HG03095 (cell line): Measurements from ENCODE around the gene RTN4RL1.
"Not testable (repeated sequence)": the region's sequence is repeated elsewhere in the genome, so short reads cannot be mapped to it uniquely, and the experiment has no call there.

ENCODE experiments used
- ATAC-seq: cut with Tn5 transposase; IDR thresholded peaks from one replicate; pipeline ENCODE4 v1.9.1; 2021; ENCODE audit warnings: moderate library complexity; ENCODE audit not compliant: unreplicated experiment

The RTN4RL1 gene

GRCh38 chr17:2025622-2026309 is 632 bp upstream of the RTN4RL1 start:
- no peak for ATAC-seq

GRCh38 chr17:2024572-2025219 is 438 bp downstream of the RTN4RL1 start:
- ATAC-seq: no peak

DNA sequence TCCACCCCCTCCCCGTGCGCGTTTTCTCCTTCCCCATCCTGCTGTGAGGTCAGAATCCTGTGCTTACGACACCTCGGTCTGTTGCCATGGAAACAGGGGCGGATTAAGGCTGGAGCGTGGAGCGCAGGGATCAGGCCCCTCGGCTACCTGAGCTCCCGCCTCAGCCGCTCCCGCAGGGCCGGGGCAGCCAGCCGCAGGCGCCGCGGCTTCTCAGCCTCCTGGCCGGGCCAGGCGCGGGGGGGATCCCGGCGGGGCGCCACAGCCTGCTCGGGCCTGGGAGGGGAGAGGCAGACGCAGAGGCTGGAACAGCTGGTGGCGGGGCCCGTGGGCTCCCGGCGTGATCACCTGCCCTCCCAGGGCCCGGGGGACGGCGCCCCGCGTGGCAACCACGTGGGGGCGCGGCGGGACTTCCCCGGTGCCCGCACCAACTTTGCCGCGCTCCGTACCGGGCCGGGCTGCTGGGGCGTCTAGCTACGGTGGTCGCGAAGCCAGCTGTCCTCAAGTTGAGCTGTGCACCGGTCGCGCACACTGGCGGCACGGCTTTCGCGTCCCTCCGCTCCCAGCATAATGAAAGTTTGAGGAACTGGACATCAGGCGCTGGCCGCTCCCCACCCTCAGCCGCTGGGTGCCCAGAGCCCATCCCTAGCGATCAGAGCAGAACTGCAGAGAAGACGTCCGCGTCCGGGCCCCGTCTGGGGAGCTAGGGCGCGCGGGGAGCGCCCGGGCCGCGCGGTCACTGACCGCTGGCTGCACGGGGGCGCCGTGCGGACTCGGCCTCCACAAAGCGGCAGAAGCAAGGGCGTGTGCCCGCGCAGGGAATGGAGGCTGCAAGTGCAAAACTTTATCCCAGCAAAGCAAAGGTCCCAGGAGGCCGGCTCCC is 1.2 kb downstream of the RTN4RL1 start:
- no peak for ATAC-seq

- ATAC-seq: no peak
Observed at GRCh38 chr17:2023256-2023655, 1.9 kb downstream of the RTN4RL1 start.

DNA sequence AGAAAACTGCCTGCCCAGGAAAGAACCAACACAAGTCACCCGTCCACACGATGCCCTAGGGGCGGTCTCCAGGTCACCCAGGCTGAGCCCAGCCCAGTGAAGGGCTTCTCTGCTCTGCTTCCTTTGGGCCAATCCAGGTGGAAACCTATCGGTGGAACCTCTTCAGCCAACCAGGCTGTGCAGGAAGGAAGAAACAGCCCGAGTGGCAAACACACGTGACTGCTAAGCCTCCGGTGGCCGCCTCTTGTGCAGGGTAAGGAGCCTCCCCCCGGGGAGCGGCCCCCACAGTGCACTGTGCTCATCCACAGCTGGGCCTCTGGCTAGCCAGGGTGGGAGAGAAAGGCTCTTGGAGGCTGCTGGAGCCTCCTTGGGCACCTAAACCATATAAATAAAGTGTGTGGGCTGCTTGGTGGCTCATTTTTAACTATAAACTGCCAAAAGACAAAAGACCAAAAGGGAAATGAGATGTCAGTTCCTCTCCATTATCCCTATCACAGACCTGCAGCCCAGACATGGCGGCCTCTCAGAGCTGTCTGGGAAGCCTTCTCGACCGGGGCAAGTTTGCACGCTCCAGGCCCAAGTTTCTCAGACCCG is 2.4 kb downstream of the RTN4RL1 start:
- no peak for ATAC-seq

DNA sequence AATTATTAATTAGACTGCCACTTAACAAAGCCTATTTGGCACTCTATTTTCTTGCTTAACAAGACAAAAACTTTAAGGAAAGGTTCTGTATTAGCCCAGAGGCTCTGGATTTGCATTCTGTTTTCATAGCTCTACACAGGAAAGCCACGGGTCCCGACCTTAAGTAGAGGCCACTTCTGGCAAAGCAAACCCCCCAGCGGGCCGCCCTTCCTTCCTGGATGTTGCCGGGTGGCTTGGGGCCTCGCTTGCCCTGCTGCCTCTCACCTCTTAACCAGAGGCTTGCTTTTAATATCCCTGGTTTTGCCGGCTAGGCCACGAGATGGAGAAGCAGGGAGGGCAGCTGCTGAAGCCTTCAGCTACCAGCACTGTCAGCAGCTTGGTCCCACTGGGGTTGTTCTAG is 4.4 kb downstream of the RTN4RL1 start:
- no peak for ATAC-seq

GRCh38 chr17:2019723-2020122 is 5.4 kb downstream of the RTN4RL1 start:
- no peak for ATAC-seq

- ATAC-seq: no peak
Observed at GRCh38 chr17:2018716-2019510, 6.2 kb downstream of the RTN4RL1 start.

DNA sequence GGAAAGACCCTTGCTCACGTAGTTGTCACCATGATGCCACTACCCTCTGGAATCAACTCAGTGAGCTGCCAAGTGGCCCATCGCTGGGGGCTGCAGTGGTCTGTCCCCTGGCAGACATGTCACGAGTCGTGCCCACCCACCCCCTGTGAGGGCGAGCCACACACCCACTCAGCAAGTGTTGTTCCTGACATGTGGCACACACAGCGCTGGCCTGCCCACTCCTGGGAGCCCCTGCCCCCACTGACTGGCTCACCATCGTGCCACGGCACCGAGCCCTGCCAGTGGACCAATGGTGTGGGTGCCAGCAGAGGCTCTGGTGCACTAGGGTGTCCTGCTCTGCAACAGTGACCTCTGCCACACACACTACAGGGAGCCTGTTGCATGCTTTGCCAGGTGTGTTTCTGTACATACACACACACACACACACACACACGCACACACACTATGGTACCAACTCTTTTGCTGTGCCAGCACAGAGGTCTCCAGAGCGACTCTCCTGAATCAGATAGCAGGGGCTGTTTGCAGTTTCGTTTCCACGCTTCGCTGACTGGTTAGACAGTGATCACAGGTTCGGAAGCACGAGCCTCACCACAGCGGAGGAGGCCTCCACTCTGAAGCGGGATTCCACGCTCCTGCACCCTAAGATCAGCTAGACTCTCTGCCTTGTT is 7.7 kb downstream of the RTN4RL1 start:
- no peak for ATAC-seq

DNA sequence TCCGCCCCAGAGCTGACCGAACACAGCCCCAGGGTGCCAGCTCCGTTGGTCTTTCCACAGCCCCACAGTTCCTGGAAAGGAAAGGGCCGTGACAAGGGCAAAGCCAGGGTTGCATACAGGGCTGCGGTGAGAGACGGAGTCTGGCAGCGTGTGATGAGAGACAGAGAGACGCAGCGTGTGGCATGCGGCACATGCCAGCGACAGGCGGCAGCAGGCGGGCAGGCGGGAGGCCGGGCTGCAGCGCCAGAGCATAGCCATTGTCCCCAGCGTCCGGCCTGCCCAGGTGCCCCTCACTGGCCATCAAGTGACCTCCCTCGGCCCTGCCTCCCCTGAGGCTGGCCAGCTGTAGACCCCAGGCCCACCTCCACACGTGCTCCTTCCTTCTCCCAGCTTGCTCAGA is 8.6 kb downstream of the RTN4RL1 start:
- no peak for ATAC-seq

DNA sequence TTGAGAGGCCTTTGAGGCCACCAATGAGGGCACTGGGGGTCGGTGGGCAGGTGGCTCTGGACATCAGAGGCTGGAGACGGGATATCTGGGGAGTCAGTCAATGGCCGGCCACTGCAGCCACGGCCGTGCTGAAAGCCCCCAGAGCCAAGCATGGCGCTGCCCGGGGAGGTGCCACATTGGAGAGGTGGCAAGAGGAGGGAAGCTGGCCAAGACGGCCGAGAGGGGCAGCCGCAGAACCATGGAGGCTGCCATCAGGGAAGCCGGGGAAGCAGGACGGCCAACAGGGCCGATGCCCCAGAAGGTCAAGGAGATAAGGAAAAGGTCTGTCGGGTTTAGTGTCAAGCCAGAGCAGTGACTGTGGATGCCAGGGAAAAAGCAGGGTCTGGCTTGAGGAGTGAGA is 9.8 kb downstream of the RTN4RL1 start:
- no peak for ATAC-seq

- no peak for ATAC-seq
Observed at GRCh38 chr17:2013994-2014317, 11.2 kb downstream of the RTN4RL1 start.

DNA sequence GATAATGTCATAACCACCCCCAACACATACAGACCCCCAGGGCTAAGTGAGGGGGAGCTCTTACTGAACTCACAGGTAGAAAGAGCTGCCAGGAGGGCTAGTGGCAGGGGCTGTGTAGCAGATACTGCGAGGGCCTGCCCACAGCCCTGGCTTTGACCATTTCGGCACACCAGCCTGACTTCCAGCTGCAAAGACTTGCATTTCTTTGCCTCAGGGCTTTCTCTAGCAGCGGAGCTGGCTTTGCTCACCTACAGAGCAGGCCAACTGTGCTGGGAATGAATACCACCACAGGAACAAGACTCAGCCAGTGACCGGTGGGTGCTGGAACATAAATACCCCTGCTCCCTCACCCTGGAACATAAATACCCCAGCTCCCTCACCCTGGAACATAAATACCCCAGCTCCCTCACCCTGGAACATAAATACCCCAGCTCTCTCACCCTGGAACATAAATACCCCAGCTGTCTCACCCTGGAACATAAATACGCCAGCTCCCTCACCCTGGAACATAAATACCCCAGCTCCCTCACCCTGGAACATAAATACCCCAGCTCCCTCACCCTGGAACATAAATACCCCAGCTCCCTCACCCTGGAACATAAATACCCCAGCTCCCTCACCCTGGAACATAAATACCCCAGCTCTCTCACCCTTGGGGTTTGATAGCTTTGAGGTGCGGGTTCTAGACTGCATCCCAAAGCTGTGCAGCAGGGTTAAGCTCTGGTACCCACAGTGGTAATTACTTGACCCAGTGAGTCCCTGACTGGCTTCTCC is 11.7 kb downstream of the RTN4RL1 start:
- ATAC-seq: not testable (repeated sequence)

DNA sequence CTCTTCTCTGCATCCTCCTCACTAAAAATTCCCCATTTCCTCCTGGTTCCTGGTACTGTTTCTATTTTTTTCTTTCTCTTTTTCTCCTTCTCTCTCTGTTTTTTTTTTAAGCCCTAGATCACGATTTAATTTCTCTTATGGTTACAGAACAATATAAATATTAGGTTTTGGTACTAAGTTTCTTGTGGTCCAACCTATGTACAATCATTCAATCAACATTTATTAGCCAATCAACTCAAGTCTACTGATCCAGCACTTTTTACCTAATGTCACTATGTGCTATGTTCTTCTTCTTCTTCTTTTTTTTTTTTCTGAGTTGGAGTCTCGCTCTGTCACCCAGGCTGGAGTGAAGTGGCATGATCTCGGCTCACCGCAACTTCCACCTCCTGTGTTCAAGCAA is 12.6 kb downstream of the RTN4RL1 start:
- no peak for ATAC-seq

DNA sequence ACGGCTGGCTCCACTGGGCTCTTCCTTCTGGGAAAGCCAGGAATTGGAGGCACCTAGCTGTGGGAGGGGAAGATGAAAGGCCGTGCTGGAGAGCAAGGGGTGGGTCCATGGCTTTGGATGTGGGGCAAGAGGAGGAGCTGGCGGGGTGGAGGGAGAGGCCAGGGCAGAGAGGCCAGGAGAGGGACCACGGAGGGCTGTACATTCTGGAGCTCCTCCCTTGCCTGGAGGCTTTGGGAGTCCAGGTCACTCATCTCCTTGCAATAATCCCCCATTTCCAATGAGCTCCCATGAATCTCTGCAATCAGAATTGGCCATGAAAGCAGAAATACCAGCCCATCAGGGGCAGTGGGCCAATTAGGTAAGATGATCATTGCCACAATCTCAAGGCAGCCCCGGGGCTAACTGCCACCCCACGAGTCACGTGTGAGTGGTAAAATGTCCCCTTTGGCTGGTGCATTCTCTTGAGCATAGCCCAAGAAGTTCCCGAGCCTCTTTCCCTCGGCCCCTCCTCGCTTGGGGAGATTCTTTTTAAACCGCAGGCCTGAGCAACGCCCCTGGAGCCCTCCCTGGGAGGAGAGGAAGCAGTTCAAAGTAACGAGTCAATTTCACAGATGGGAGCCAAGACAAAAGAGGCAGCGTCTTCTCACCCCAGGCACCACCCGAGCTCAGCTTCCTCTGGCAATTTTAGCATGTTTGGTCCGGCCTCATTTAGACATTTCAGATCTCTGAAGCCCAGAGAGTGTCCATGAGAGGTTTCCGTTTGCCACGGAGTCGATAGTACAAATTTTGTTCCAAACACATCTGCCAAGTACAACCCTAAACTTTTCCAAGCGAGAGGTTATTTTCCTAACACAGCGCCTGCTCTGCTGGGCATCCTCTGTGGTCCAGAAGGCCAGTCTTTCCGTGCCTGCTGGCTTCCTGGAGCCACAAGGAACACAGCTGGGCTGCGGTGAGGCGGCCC is 13.4 kb downstream of the RTN4RL1 start:
- no peak for ATAC-seq

GRCh38 chr17:2009737-2010136 is 15.4 kb downstream of the RTN4RL1 start:
- no peak for ATAC-seq

DNA sequence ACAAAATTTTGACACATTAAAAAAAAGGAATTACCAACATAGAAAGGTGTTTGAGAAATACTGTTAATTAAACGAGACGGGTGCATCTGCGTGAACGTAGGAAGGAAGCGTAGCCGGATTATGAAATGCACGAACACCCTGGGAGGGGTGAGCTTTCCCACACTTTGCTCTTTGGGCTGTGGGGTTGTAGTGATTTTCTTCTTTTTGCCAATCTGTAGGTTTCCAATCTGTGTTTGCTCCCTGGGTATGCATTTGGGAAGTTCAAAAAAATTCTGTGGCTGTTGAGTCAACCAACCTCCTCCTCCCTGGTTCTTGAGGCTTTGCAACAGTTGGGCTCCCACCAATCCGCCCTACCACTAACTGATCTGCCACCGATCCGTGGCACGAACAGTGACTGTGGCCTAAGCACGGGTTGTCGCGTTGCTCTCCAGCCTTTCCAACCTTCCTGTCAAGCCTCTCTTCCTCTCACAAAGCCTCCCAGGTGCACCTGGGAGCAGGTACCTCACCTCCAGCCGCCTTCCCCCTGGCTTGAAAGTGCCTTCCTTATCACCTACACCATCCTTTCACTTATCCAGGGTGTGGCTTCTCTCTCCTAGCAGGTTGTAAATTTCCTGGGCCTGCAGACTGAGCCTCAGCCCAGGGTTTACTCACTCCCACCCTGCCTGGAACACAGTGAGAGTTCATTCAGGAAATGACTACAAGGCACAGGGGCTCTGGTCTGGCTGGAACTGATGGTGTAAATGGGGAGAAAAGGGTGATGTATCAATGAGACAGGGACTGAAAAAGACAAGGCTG is 16.6 kb downstream of the RTN4RL1 start:
- no peak for ATAC-seq
